Prostate gland (tissue), 2 donors: ENCODE measurements around the gene IFNLR1.

Experiments used
- POLR2A ChIP-seq: fragments of 450-650 bp; IDR thresholded peaks from one replicate; pipeline ENCODE4 v1.6.1; 2016; ENCODE audit warnings: antibody characterized with exemption, mild to moderate bottlenecking
- POLR2AphosphoS5 ChIP-seq: sonication (generic); formaldehyde crosslinking; IDR thresholded peaks from one replicate; pipeline ENCODE4 v1.6.1; 2017; ENCODE audit warnings: antibody characterized with exemption
- TF ChIP-seq, protein P1 (sequence below), 4 experiments: fragments of 200-600 bp in 2 of 4; fragments of 450-650 bp in 2 of 4; sonication (generic) in 2 of 4; IDR thresholded peaks; 1 replicate in 3 of 4; 2 replicates in 1 of 4; pipeline ENCODE4 v1.5.1; 2016 to 2019; ENCODE audit warnings: antibody characterized with exemption in 4 of 4, mild to moderate bottlenecking in 2 of 4, moderate library complexity in 2 of 4

GRCh38 chr1:24114753-24115152 lies 72.3 kb downstream of the IFNLR1 start:
- TF ChIP-seq POLR2AphosphoS5 (no peak), POLR2A (no peak)
- TF ChIP-seq, protein P1, sequence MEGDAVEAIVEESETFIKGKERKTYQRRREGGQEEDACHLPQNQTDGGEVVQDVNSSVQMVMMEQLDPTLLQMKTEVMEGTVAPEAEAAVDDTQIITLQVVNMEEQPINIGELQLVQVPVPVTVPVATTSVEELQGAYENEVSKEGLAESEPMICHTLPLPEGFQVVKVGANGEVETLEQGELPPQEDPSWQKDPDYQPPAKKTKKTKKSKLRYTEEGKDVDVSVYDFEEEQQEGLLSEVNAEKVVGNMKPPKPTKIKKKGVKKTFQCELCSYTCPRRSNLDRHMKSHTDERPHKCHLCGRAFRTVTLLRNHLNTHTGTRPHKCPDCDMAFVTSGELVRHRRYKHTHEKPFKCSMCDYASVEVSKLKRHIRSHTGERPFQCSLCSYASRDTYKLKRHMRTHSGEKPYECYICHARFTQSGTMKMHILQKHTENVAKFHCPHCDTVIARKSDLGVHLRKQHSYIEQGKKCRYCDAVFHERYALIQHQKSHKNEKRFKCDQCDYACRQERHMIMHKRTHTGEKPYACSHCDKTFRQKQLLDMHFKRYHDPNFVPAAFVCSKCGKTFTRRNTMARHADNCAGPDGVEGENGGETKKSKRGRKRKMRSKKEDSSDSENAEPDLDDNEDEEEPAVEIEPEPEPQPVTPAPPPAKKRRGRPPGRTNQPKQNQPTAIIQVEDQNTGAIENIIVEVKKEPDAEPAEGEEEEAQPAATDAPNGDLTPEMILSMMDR (IDR thresholded peaks at IDR 0.05) = no peak
